Heart right ventricle (tissue), 16 donors: ENCODE measurements around the gene IFNAR2. TPM values are rescaled to one million over a fixed set of nuclear protein-coding genes. Genes with fewer than 3 reads are reported as not detected.
A peak's percentile ranks its signal among the peaks of the same experiment; 100 is the strongest.

Experiments
- ATAC-seq, 8 donors: fragments of 200-7000 bp; cut with Tn5 transposase; one replicate each; pipeline ENCODE4 v1.9.1; 2020; ENCODE audit warnings: mild to moderate bottlenecking in 8 of 8, moderate library complexity in 8 of 8, moderate number of reproducible peaks in 1 of 8
- DNase-seq, 2 donors: peaks; one replicate each; pipeline ENCODE4 v3.0.0-alpha.2; 2020
- H3K27ac ChIP-seq, 10 donors: fragments of 200-600 bp; sonication (generic) in 2 of 10; one replicate each; pipeline versions ENCODE4 v1.5.0 to v1.8.0; 2020 to 2022; ENCODE audit warnings: mild to moderate bottlenecking in 3 of 10
- H3K27me3 ChIP-seq, 7 donors: fragments of 200-600 bp; one replicate each; pipeline ENCODE4 v1.8.0; 2021 to 2022; ENCODE audit warnings: mild to moderate bottlenecking in 2 of 7
- H3K36me3 ChIP-seq, 9 donors: fragments of 200-600 bp; sonication (generic) in 1 of 9; one replicate each; pipeline versions ENCODE4 v1.5.0 to v1.8.0; 2020 to 2022; ENCODE audit warnings: mild to moderate bottlenecking in 2 of 9
- H3K4me1 ChIP-seq, 9 donors: fragments of 200-600 bp; sonication (generic) in 1 of 9; one replicate each; pipeline versions ENCODE4 v1.5.0 to v1.8.0; 2020 to 2022; ENCODE audit warnings: mild to moderate bottlenecking in 4 of 9
- H3K4me3 ChIP-seq, 10 donors: fragments of 200-600 bp; sonication (generic) in 2 of 10; one replicate each; pipeline versions ENCODE4 v1.5.0 to v1.8.0; 2020 to 2022; ENCODE audit warnings: mild to moderate bottlenecking in 7 of 10, moderate library complexity in 2 of 10
- H3K9me3 ChIP-seq, 11 donors: fragments of 200-600 bp in 10 of 11; sonication (generic) in 2 of 11; one replicate each; pipeline versions ENCODE4 v1.5.0 to v1.8.0; 2013 to 2022; ENCODE audit warnings: mild to moderate bottlenecking in 2 of 11, control low read depth in 1 of 11, moderate library complexity in 1 of 11
- WGBS, 2 donors: extraction: QIAGEN DNeasy Blood & Tissue Kit; methylation state at CpG; one replicate each; pipeline ENCODE4 v1.1.7; 2013; ENCODE audit warnings: inconsistent platforms in 1 of 2; 5-methylcytosine and 5-hydroxymethylcytosine counted together
- intact Hi-C, 10 donors: fragments of 100-400 bp; cut with DNase I; formaldehyde crosslinking; loops; one replicate each; pipeline versions ENCODE4 v1.11.1 to v1.14.2; 2022
- polyA plus RNA-seq, 2 donors: library from polyadenylated mRNA; stranded (reverse); fragments of 200-250 nt; gene quantifications; one replicate each; pipeline ENCODE4 v1.2.3, GENCODE V29; 2013
- total RNA-seq, 10 donors: library from RNA; stranded (reverse); fragmentation: NEBNext Ultra II Directional in 3 of 10; extraction: Animal tissue kit (Norgen Biotek cat#: 25700) in 3 of 10; gene quantifications; one replicate each; pipeline versions ENCODE4 v1.2.1 to v1.2.4, GENCODE V29; 2021 to 2023
- TF ChIP-seq, protein P1 (sequence below), 9 donors: fragments of 200-600 bp; sonication (generic) in 2 of 9; IDR thresholded peaks; one replicate each; pipeline versions ENCODE4 v1.5.0 to v1.8.0; 2021 to 2022; ENCODE audit warnings: antibody characterized with exemption in 9 of 9, mild to moderate bottlenecking in 5 of 9, moderate library complexity in 1 of 9
- donor health status: Arrhythmogenic right ventricular cardiomyopathy.
- donor health status: ischemic (EF 13 %, LVEDD 7.1; RV severe dilation, severe dysfunction).
- donor health status: healthy with polysubstance abuse.
- donor health status: DM: no; HTN: yes; CAD: no.
- donor health status: DM: no; HTN: no; CAD: no.
- donor health status: ischemic (EF 25% LVEDD 6.9; RV normal size, moderate dysfunction).
- donor health status: ischemic (EF 25% LVEDD 5.7; RV mildly dilated, moderate dysfunction).
- donor health status: healthy.
- donor health status: DM: yes; HTN: yes; CAD: no.
- donor health status: Ischemic cardiomyopathy.
- donor health status: ischemic (EF 35%, LVEDD 5.7; RV mildly dilated, moderate dysfunction).
- donor health status: nonischemic (EF 11% LVEDD 7.7; RV severe dilation, severe dysfunction).
- donor health status: DM: yes; HTN: yes; CAD: no.
- donor health status: PGD.
- donor health status: ischemic (EF 29% LVEDD 5.4; RV normal size, mild dysfunction).
- donor health status: nonischemic (EF 23%, LVEDD 6.1; RV moderate dilation, normal function).

Gene IFNAR2
- total and polyA plus RNA-seq, 12 donors: 6.7 to 22.9 (median 10.5) TPM

DNA sequence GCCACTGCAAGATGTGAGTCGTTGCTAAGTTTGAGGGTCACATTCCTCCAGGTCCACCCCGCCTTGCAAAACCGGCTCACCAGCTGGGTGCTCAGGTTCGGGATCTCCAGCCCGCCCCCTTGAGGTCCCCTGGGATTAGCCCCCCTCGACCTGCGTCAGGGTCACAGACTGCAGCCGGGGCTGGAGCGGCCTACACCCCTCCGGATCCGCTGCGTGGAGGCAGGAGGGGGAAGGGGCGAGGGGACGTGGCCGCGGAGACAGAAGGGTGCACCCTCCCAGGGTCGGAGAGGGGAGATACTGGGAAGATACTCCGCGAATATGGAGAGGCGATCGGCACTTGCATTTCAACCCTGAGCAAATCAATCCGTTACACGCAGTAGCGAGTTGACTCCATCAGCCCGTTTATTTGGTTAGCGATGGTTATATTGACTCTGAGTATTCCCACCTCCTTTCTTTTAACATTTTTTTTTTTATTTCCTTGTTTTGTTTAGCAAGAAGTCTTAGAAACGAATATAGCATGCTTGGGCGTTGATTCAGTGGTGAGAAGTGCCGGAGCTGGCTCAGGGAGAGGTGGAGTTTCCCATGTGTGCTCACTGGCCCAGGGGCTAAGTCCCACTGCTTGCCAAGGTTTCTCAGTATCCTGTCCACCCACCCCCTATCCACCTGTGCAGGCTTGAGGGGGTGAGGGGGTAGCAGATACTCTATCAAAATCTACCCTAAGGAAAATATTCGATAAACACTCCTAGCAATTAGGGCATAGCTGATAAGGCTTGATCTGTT, 997 bp downstream of the IFNAR2 start:
- intact Hi-C loops: loop anchor here in 1 of 10 donors (10.0 kb wide), 1 partner anchor 94 kb away; the partner anchor contains the start of gene IFNAR1
- Histone ChIP-seq H3K4me1 (peaks cover 5 to 63% (median 36%) of the 10 kb centered on the region in 9 donors), H3K36me3 (peaks cover 0 to 12% (median 0%) of the 10 kb centered on the region in 9 donors), H3K9me3 (no peaks in the 10 kb centered on the region), H3K4me3 (peak overlapping the region; percentile 78 to 100 (median 96)), H3K27ac (peak overlapping the region; percentile 91 to 100 (median 99)), H3K27me3 (no peaks in the 10 kb centered on the region)
- DNase-seq (peak; percentile 56 to 64), ATAC-seq (peak; percentile 46 to 84 (median 77))
- WGBS, 2 donors: 6 to 11% methylated on average over 30 of the region's 30 CpGs
- TF ChIP-seq, protein P1, sequence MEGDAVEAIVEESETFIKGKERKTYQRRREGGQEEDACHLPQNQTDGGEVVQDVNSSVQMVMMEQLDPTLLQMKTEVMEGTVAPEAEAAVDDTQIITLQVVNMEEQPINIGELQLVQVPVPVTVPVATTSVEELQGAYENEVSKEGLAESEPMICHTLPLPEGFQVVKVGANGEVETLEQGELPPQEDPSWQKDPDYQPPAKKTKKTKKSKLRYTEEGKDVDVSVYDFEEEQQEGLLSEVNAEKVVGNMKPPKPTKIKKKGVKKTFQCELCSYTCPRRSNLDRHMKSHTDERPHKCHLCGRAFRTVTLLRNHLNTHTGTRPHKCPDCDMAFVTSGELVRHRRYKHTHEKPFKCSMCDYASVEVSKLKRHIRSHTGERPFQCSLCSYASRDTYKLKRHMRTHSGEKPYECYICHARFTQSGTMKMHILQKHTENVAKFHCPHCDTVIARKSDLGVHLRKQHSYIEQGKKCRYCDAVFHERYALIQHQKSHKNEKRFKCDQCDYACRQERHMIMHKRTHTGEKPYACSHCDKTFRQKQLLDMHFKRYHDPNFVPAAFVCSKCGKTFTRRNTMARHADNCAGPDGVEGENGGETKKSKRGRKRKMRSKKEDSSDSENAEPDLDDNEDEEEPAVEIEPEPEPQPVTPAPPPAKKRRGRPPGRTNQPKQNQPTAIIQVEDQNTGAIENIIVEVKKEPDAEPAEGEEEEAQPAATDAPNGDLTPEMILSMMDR (IDR thresholded peaks at IDR 0.05): peak in 3 of 9 donors; percentile 10 to 21 (median 17)

DNA sequence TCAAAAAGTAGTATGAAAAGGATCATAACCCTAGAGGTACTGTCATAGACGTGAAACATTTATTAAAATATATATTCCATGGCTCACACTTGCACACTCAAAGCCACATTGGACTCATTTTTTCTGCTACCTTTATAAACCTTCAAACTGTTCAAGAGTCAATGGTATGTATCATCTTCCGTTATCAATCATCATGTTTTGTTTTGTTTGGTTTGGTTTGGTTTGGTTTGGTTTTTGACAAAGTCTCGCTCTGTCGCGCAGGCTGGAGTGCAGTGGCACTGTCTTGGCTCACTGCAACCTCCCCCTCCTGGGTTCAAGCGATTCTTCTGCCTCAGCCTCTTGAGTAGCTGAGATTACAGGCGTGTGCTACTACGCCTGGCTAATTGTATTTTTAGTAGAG, 1.8 kb downstream of the IFNAR2 start:
- Histone ChIP-seq H3K9me3 (no peaks in the 10 kb centered on the region), H3K36me3 (peaks cover 0 to 12% (median 0%) of the 10 kb centered on the region in 9 donors), H3K4me1 (peaks cover 5 to 71% (median 43%) of the 10 kb centered on the region in 9 donors), H3K27me3 (no peaks in the 10 kb centered on the region), H3K27ac (peak overlapping the region in 9 of 10 donors; percentile 49 to 100 (median 99)), H3K4me3 (peak overlapping the region in 8 of 10 donors; percentile 78 to 100 (median 96))
- ATAC-seq (no peak), DNase-seq (no peak)
- WGBS, 2 donors: 56 to 67% methylated on average over 8 of the region's 8 CpGs
- TF ChIP-seq, protein P1 (IDR thresholded peaks at IDR 0.05): no peak
- intact Hi-C loops: loop anchor here in 1 of 10 donors (10.0 kb wide), 1 partner anchor 93 kb away; the partner anchor contains the start of gene IFNAR1

DNA sequence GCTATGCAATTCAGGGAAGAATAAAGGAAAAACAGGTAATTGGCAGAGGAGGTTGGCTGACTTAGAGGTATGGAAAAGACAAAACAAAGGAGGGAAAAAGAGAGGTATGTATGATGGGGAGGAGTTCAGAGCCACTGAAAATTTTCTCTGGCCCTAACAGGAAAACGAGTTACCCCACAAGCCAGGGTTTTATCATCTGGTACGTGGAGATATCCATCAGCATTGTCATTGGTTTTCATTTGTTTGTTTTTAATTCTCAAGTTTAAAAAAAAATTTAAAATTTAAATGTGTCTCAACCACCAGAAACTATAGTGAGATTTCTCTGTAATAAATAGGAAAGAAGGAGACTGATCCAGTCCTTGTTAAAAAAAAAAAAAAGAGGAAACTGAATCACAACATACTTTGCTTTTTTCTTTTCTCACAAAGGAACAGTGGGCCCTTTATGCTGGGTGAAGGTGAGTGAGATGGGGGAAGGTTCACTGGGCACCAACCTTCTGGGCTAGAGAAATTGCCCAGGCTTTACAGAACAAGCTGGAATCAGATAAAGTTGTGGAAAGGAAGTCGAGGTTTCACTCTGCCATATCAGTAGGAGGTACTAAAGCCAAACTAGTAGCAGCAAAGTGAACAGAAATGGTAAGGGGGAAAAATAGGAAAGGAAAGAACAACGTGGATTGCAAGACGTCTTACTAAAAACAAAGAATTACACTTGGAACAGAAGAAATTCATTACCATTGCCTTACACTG, 2.7 kb downstream of the IFNAR2 start:
- H3K27me3 ChIP-seq: no peaks in the 10 kb centered on the region
- peaks cover 5 to 81% (median 51%) of the 10 kb centered on the region in 9 donors for H3K4me1 ChIP-seq
- intact Hi-C loops: loop anchor here in 1 of 10 donors (10.0 kb wide), 1 partner anchor 92 kb away; the partner anchor contains the start of gene IFNAR1
- H3K4me3 ChIP-seq: peak overlapping the region in 6 of 10 donors; percentile 95 to 100 (median 97)
- peak overlapping the region in 7 of 10 donors; percentile 47 to 100 (median 99) for H3K27ac ChIP-seq
- TF ChIP-seq, protein P1 (IDR thresholded peaks at IDR 0.05): no peak
- DNase-seq (no peak), ATAC-seq (no peak)
- H3K9me3 ChIP-seq: no peaks in the 10 kb centered on the region
- WGBS, 2 donors: 48 to 52% methylated on average over 5 of the region's 5 CpGs
- H3K36me3 ChIP-seq: peaks cover 0 to 12% (median 0%) of the 10 kb centered on the region in 9 donors
